ENCODE data around the gene EREG.

The EREG gene

GRCh38 chr4:74433043-74433442, 68.1 kb downstream of the EREG start:
- no peak for DNase-seq

- DNase-seq = no peak
Observed at GRCh38 chr4:74433541-74434172, 68.7 kb downstream of the EREG start.

GRCh38 chr4:74435296-74435695, 70.4 kb downstream of the EREG start:
- DNase-seq = no peak

GRCh38 chr4:74437866-74438265, 72.9 kb downstream of the EREG start:
- DNase-seq = no peak
